NK-92 treated with Interleukin-12 subunit alpha and Interleukin-12 subunit beta, amount 100 ng/mL, for 24 hours (cell line): ENCODE measurements around the gene EXD1.
"Not testable (repeated sequence)": the region's sequence is repeated elsewhere in the genome, so short reads cannot be mapped to it uniquely, and the experiment has no call there.

Experiments
- DNase-seq: peaks from one replicate; lab custom pipeline; 2025; lab: John Stamatoyannopoulos, UW

Gene EXD1

DNA sequence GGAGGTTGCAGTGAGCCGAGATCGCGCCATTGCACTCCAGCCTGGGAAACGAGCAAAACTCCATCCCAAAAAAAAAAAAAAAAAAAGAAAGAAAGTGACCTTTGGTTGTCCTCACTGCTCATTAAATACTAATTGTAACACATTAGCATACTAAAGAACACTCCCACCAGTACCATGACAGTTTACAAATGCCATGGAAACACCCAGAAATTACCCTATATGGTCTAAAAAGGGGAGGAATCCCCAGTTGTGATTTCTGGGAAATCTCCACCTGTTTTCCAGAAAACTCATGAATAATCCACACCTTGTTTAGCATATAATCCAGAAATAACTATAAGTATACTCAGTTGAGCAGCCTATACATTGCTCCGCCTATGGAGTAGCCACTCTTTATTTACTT, 90.9 kb downstream of the EXD1 start:
- no peak for DNase-seq

DNA sequence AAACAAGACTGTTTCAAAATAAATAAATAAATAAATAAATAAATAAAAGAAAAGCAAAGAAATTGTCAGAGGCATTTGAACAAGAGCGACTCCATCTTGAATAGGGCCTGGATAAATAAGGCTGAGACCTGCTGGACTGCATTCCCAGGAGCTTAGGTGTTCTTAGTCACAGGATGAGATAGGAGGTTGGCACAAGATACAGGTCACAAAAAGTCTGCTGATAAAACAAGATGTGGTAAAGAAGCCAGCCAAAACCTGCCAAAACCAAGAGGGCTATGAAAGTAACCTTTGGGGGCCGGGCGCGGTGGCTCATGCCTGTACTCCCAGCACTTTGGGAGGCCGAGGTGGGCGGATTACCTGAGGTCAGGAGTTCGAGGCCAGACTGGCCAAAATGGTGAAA, 91.4 kb downstream of the EXD1 start:
- DNase-seq: not testable (repeated sequence)

DNA sequence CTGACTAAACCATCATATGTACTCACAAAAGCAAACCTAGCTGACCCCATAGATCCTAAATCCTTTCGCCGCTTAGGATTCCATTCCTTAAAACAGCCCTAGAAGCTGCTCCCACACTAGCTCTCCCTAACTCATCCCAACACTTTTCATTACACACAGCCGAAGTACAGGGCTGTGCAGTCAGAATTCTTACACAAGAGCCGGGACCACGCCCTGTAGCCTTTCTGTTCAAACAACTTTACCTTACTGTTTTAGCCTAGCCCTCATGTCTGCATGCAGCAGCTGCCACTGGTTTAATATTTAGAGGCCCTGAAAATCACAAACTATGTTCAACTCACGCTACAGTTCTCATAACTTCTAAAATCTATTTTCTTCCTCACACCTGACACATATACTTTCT, 95.0 kb downstream of the EXD1 start:
- not testable (repeated sequence) for DNase-seq

DNA sequence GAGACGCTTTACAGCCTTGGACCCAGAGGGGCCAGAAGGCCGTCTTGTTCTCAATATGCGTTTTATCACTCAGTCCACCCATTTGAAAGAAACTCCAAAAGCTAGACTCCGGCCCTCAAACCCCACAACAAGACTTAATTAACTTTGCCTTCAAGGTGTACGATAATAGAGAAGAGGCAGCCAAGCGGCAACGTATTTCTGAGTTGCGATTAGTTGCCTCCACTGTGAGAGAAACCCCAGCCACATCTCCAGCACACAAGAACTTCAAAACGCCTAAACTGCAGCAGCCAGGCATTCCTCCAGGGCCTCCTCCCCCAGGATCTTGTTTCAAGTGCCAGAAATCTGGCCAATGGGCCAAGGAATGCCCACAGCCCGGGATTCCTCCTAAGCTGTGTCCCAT, 97.1 kb downstream of the EXD1 start:
- no peak for DNase-seq
